ELR (cell line): ENCODE data around the gene VSTM2B.

Experiments used
- DNase-seq: peaks from one replicate; pipeline ENCODE4 v3.0.0-alpha.2; 2015; ENCODE audit warnings: low read depth

The VSTM2B gene

GRCh38 chr19:29593869-29594268, 68.1 kb downstream of the VSTM2B start:
- DNase-seq, result no peak

- no peak for DNase-seq
These were observed 70.4 kb downstream of the VSTM2B start for GRCh38 chr19:29596080-29596727.

GRCh38 chr19:29596885-29597525, 71.2 kb downstream of the VSTM2B start:
- peak; percentile 51 for DNase-seq

GRCh38 chr19:29598036-29598435, 72.2 kb downstream of the VSTM2B start:
- DNase-seq, result no peak

- no peak for DNase-seq
These were observed 72.7 kb downstream of the VSTM2B start for GRCh38 chr19:29598496-29598895.

- DNase-seq, result no peak
These were observed 77.5 kb downstream of the VSTM2B start for GRCh38 chr19:29603308-29603707.

- peak; percentile 95 for DNase-seq
These were observed 80.0 kb downstream of the VSTM2B start, which contains the start of gene POP4 for GRCh38 chr19:29605653-29606419. Gene POP4, plus strand, starts transcription at chr19:29606283. Its CDS starts 36 bp downstream, at chr19:29606319.

- DNase-seq, result no peak
These were observed 80.6 kb downstream of the VSTM2B start for GRCh38 chr19:29606420-29606747.

- no peak for DNase-seq
These were observed 83.8 kb downstream of the VSTM2B start for GRCh38 chr19:29609636-29610035.

GRCh38 chr19:29610213-29610573, 84.4 kb downstream of the VSTM2B start:
- no peak for DNase-seq

- peak; percentile 79 for DNase-seq
These were observed 84.9 kb downstream of the VSTM2B start for GRCh38 chr19:29610574-29611271.

- DNase-seq, result no peak
These were observed 86.3 kb downstream of the VSTM2B start for GRCh38 chr19:29612121-29612520.

- DNase-seq, result no peak
These were observed 87.2 kb downstream of the VSTM2B start for GRCh38 chr19:29612801-29613595.

- no peak for DNase-seq
These were observed 88.3 kb downstream of the VSTM2B start for GRCh38 chr19:29614046-29614445.
